Uterus (tissue), 4 donors: Measurements from ENCODE around the gene MMS22L. TPM values are rescaled to one million over a fixed set of nuclear protein-coding genes. Genes with fewer than 3 reads are reported as not detected.

Source experiments
- DNase-seq, 2 donors: peaks; one replicate each; pipeline ENCODE4 v3.0.0-alpha.2; 2019 to 2020
- H3K27ac ChIP-seq, 2 donors: fragments of 200-600 bp; sonication (generic); 1 replicate in 1 of 2; 2 replicates in 1 of 2; pipeline ENCODE4 v1.5.1; 2016 to 2018
- H3K27me3 ChIP-seq, 2 donors: fragments of 200-600 bp; sonication (generic); one replicate each; pipeline ENCODE4 v1.5.1; 2018 to 2019; ENCODE audit warnings: control low read depth in 1 of 2
- H3K36me3 ChIP-seq, 2 donors: fragments of 200-600 bp; sonication (generic); one replicate each; pipeline ENCODE4 v1.5.1; 2019; ENCODE audit warnings: control low read depth in 1 of 2
- H3K4me1 ChIP-seq, 2 donors: fragments of 200-600 bp; sonication (generic); one replicate each; pipeline ENCODE4 v1.5.1; 2018 to 2019; ENCODE audit warnings: control low read depth in 1 of 2
- H3K4me3 ChIP-seq, 2 donors: fragments of 200-600 bp; sonication (generic); 1 replicate in 1 of 2; 2 replicates in 1 of 2; pipeline ENCODE4 v1.5.1; 2018 to 2019; ENCODE audit warnings: mild to moderate bottlenecking in 1 of 2
- H3K9me3 ChIP-seq, 2 donors: fragments of 200-600 bp; sonication (generic); one replicate each; pipeline ENCODE4 v1.5.1; 2019; ENCODE audit warnings: control low read depth in 1 of 2
- CTCF ChIP-seq, 4 experiments: fragments of 200-600 bp in 2 of 4; fragments of 450-650 bp in 2 of 4; sonication (generic) in 2 of 4; IDR thresholded peaks; one replicate each; pipeline ENCODE4 v1.5.1; 2016 to 2019; ENCODE audit warnings: antibody characterized with exemption in 4 of 4, mild to moderate bottlenecking in 2 of 4, moderate library complexity in 1 of 4
- POLR2A ChIP-seq, 2 donors: fragments of 450-650 bp; IDR thresholded peaks; one replicate each; pipeline ENCODE4 v1.6.1; 2016; ENCODE audit warnings: antibody characterized with exemption in 2 of 2, mild to moderate bottlenecking in 1 of 2, moderate library complexity in 1 of 2
- intact Hi-C: fragments of 100-400 bp; cut with DNase I; formaldehyde crosslinking; loops from one replicate; pipeline ENCODE4 v1.15.1; 2023; ENCODE audit warnings: low total_unique reads
- total RNA-seq, 4 donors: library from RNA; depleted of rRNA in 3 of 4; stranded (reverse); fragments of >200 nt in 3 of 4; gene quantifications; one replicate each; pipeline versions ENCODE4 v1.1.0 to v1.2.4, GENCODE V29; 2014 to 2023
- donor health status: DM: yes; HTN: yes; CAD: no.

Gene MMS22L
- total RNA-seq, 4 donors from 2014 or later: 1.5 to 36.7 (median 9.8) TPM

GRCh38 chr6:97138581-97138980, 144.4 kb downstream of the MMS22L start:
- intact Hi-C loops: no loop called here
- DNase-seq: no peak
- no peaks in the 10 kb centered on the region for H3K36me3 ChIP-seq
- no peaks in the 10 kb centered on the region for H3K4me1 ChIP-seq
- H3K27me3 ChIP-seq: no peaks in the 10 kb centered on the region
- no peak overlapping the region for H3K27ac ChIP-seq
- no peak overlapping the region for H3K4me3 ChIP-seq
- no peaks in the 10 kb centered on the region for H3K9me3 ChIP-seq
- TF ChIP-seq POLR2A (IDR thresholded peaks at IDR 0.05) (no peak), CTCF (IDR thresholded peaks at IDR 0.05) (no peak)

GRCh38 chr6:97136626-97137358, 146.2 kb downstream of the MMS22L start:
- Histone ChIP-seq H3K4me1 (no peaks in the 10 kb centered on the region), H3K36me3 (no peaks in the 10 kb centered on the region), H3K27ac (no peak overlapping the region), H3K4me3 (no peak overlapping the region), H3K27me3 (no peaks in the 10 kb centered on the region), H3K9me3 (no peaks in the 10 kb centered on the region)
- no peak for DNase-seq
- no peak for TF ChIP-seq POLR2A (IDR thresholded peaks at IDR 0.05)
- no peak for TF ChIP-seq CTCF (IDR thresholded peaks at IDR 0.05)
- intact Hi-C loops: no loop called here

GRCh38 chr6:97133067-97133466, 149.9 kb downstream of the MMS22L start:
- H3K27me3 ChIP-seq: no peaks in the 10 kb centered on the region
- H3K4me1 ChIP-seq: no peaks in the 10 kb centered on the region
- no peak overlapping the region for H3K27ac ChIP-seq
- DNase-seq: no peak
- TF ChIP-seq CTCF (IDR thresholded peaks at IDR 0.05) (no peak), POLR2A (IDR thresholded peaks at IDR 0.05) (no peak)
- no peaks in the 10 kb centered on the region for H3K9me3 ChIP-seq
- no peaks in the 10 kb centered on the region for H3K36me3 ChIP-seq
- no peak overlapping the region for H3K4me3 ChIP-seq
- intact Hi-C loops: no loop called here

GRCh38 chr6:97129106-97129505, 153.9 kb downstream of the MMS22L start:
- H3K36me3 ChIP-seq: no peaks in the 10 kb centered on the region
- H3K4me3 ChIP-seq: no peak overlapping the region
- no peaks in the 10 kb centered on the region for H3K27me3 ChIP-seq
- no peaks in the 10 kb centered on the region for H3K4me1 ChIP-seq
- no peaks in the 10 kb centered on the region for H3K9me3 ChIP-seq
- DNase-seq: no peak
- no peak overlapping the region for H3K27ac ChIP-seq
- no peak for TF ChIP-seq CTCF (IDR thresholded peaks at IDR 0.05)
- no peak for TF ChIP-seq POLR2A (IDR thresholded peaks at IDR 0.05)
- intact Hi-C loops: no loop called here

GRCh38 chr6:97128507-97128906, 154.5 kb downstream of the MMS22L start:
- no peaks in the 10 kb centered on the region for H3K27me3 ChIP-seq
- TF ChIP-seq POLR2A (IDR thresholded peaks at IDR 0.05) (no peak), CTCF (IDR thresholded peaks at IDR 0.05) (no peak)
- H3K4me3 ChIP-seq: no peak overlapping the region
- no peaks in the 10 kb centered on the region for H3K9me3 ChIP-seq
- no peak for DNase-seq
- H3K36me3 ChIP-seq: no peaks in the 10 kb centered on the region
- no peak overlapping the region for H3K27ac ChIP-seq
- intact Hi-C loops: no loop called here
- H3K4me1 ChIP-seq: no peaks in the 10 kb centered on the region
